ENCODE data around the gene CRYBB2. TPM values are rescaled to one million over a fixed set of nuclear protein-coding genes. Genes with fewer than 3 reads are reported as not detected.

CRYBB2 gene
- total RNA-seq, 1 experiment from 2014 or later = 0.39 TPM

GRCh38 chr22:25219948-25220442, 556 bp downstream of the CRYBB2 start:
- in situ Hi-C loops (cut with HindIII; ENCODE audit: low pct_unique_long_range_greater_than_20kb, low sequenced_read_pairs) (no loop called here), intact Hi-C loops (cut with micrococcal nuclease; ENCODE audit: unreplicated experiment) (no loop called here)
- ChIA-PET POLR2A (no interaction called here), CTCF (no interaction called here)
- Histone ChIP-seq H3K4me1 (ENCODE audit: control insufficient read depth, insufficient read depth, low read length) (no peaks in the 10 kb centered on the region), H3K27ac (ENCODE audit: low read length) (no peak overlapping the region), H3K4me3 (ENCODE audit: low read depth in 2 of 2, low read length in 2 of 2) (no peak overlapping the region), H3K27me3 (ENCODE audit: control insufficient read depth, insufficient read depth, low read length) (no peaks in the 10 kb centered on the region; the same call in 1 of the 2 replicates), H3K9me3 (ENCODE audit: control insufficient read depth, insufficient read depth, low read depth, low read length) (no peaks in the 10 kb centered on the region), H3K36me3 (ENCODE audit: control insufficient read depth, insufficient read depth, low read length) (no peaks in the 10 kb centered on the region)
- no peak for DNase-seq (ENCODE audit: low read depth, low spot score)
- BruUV-seq (replicated peaks) = no TSS peak
- no peak for TF ChIP-seq POLR2AphosphoS5 (IDR thresholded peaks at IDR 0.05; ENCODE audit: low read depth, low read length)
- no peak for TF ChIP-seq REST (IDR thresholded peaks at IDR 0.05; ENCODE audit: insufficient read depth in 1 of 2, low read depth in 2 of 2, low read length in 1 of 2)
- TF ChIP-seq TCF7L2 (IDR thresholded peaks at IDR 0.05; ENCODE audit: low read depth, low read length) = no peak
- TF ChIP-seq CTCF (IDR thresholded peaks at IDR 0.05) = no peak
- no peak for TF ChIP-seq SIN3A (IDR thresholded peaks at IDR 0.05; ENCODE audit: borderline replicate concordance, insufficient read depth, low read depth, low read length)
- no peak for ATAC-seq

GRCh38 chr22:25221790-25222189, 2.4 kb downstream of the CRYBB2 start:
- intact Hi-C loops (cut with micrococcal nuclease; ENCODE audit: unreplicated experiment) (no loop called here), in situ Hi-C loops (cut with HindIII; ENCODE audit: low pct_unique_long_range_greater_than_20kb, low sequenced_read_pairs) (no loop called here)
- DNase-seq (ENCODE audit: low read depth, low spot score) (no peak), ATAC-seq (no peak)
- ChIA-PET CTCF (no interaction called here), POLR2A (no interaction called here)
- H3K4me3 ChIP-seq (ENCODE audit: low read depth in 2 of 2, low read length in 2 of 2) = no peak overlapping the region
- no peak overlapping the region for H3K27ac ChIP-seq (ENCODE audit: low read length)
- no peaks in the 10 kb centered on the region; the same call in 1 of the 2 replicates for H3K27me3 ChIP-seq (ENCODE audit: control insufficient read depth, insufficient read depth, low read length)
- BruUV-seq (replicated peaks) = no TSS peak
- no peaks in the 10 kb centered on the region for H3K36me3 ChIP-seq (ENCODE audit: control insufficient read depth, insufficient read depth, low read length)
- no peaks in the 10 kb centered on the region for H3K4me1 ChIP-seq (ENCODE audit: control insufficient read depth, insufficient read depth, low read length)
- no peaks in the 10 kb centered on the region for H3K9me3 ChIP-seq (ENCODE audit: control insufficient read depth, insufficient read depth, low read depth, low read length)
- no peak for TF ChIP-seq SIN3A (IDR thresholded peaks at IDR 0.05; ENCODE audit: borderline replicate concordance, insufficient read depth, low read depth, low read length)
- no peak for TF ChIP-seq POLR2AphosphoS5 (IDR thresholded peaks at IDR 0.05; ENCODE audit: low read depth, low read length)
- no peak for TF ChIP-seq CTCF (IDR thresholded peaks at IDR 0.05)
- TF ChIP-seq TCF7L2 (IDR thresholded peaks at IDR 0.05; ENCODE audit: low read depth, low read length) = no peak
